Pancreas (tissue), 10 donors: ENCODE measurements around the gene PTGS2. TPM values are rescaled to one million over a fixed set of nuclear protein-coding genes. Genes with fewer than 3 reads are reported as not detected.

Experiments
- ATAC-seq, 4 donors: fragments of 200-7000 bp; cut with Tn5 transposase; one replicate each; pipeline versions ENCODE4 v1.8.0 to v1.9.1; 2020; ENCODE audit warnings: mild to moderate bottlenecking in 4 of 4, moderate library complexity in 4 of 4
- DNase-seq, 6 donors: peaks; one replicate each; pipeline ENCODE4 v3.0.0-alpha.2; 2020
- FAIRE-seq: peaks from 2 replicates; lab custom pipeline; 2012; peaks lifted over from hg19 to GRCh38; lab: Jason Lieb, UNC
- H3K27ac ChIP-seq, 4 donors: fragments of 200-600 bp; sonication (generic); 1 replicate in 3 of 4; 2 replicates in 1 of 4; pipeline versions ENCODE4 v1.5.0 to v1.8.0; 2020
- H3K27me3 ChIP-seq, 4 donors: fragments of 200-600 bp; one replicate each; pipeline ENCODE4 v1.8.0; 2021
- H3K36me3 ChIP-seq, 3 donors: fragments of 200-600 bp; sonication (generic) in 1 of 3; one replicate each; pipeline versions ENCODE4 v1.5.0 to v1.8.0; 2020 to 2021
- H3K4me1 ChIP-seq, 3 donors: fragments of 200-600 bp; one replicate each; pipeline ENCODE4 v1.8.0; 2021
- H3K4me3 ChIP-seq, 4 donors: fragments of 200-600 bp; sonication (generic) in 2 of 4; one replicate each; pipeline versions ENCODE4 v1.5.0 to v1.8.0; 2020 to 2021
- H3K9me3 ChIP-seq, 4 donors: fragments of 200-600 bp; one replicate each; pipeline ENCODE4 v1.8.0; 2021
- WGBS, 2 donors: extraction: QIAGEN DNeasy Blood & Tissue Kit; methylation state at CpG; one replicate each; pipeline ENCODE4 v1.1.7; 2013; 5-methylcytosine and 5-hydroxymethylcytosine counted together
- intact Hi-C, 3 donors: fragments of 100-400 bp; cut with DNase I; formaldehyde crosslinking; loops; one replicate each; pipeline versions ENCODE4 v1.11.1 to v1.14.2; 2022
- polyA plus RNA-seq, 2 donors: library from polyadenylated mRNA; stranded (reverse); fragments of 200-250 nt; gene quantifications; one replicate each; pipeline ENCODE4 v1.2.3, GENCODE V29; 2013
- total RNA-seq, 6 donors: library from RNA; stranded (reverse); fragmentation: NEBNext Ultra II Directional in 4 of 6; extraction: Animal tissue kit (Norgen Biotek cat#: 25700) in 4 of 6; gene quantifications; one replicate each; pipeline versions ENCODE4 v1.2.1 to v1.2.4, GENCODE V29; 2021 to 2023
- TF ChIP-seq, protein P1 (sequence below), 4 donors: fragments of 200-600 bp; sonication (generic) in 3 of 4; IDR thresholded peaks; one replicate each; pipeline versions ENCODE4 v1.5.0 to v1.8.0; 2021; ENCODE audit warnings: antibody characterized with exemption in 4 of 4
- donor health status: healthy with polysubstance abuse.
- donor health status: DM: no; HTN: no; CAD: no; lungs with moderate emphysema.
- donor health status: DM: no; HTN: no; CAD: no.
- donor health status: control.
- donor health status: control.
- donor health status: Bipolar disorder and iron deficiency.
- donor health status: DM: yes; HTN: yes; CAD: no.
- donor health status: DM: no; HTN: no; CAD: no.
- donor health status: DM: no; HTN: no; CAD: no.
- donor health status: DM: yes; HTN: yes; CAD: no.

Gene PTGS2
- total and polyA plus RNA-seq, 8 donors: 0.12 to 1.9 (median 0.47) TPM

DNA sequence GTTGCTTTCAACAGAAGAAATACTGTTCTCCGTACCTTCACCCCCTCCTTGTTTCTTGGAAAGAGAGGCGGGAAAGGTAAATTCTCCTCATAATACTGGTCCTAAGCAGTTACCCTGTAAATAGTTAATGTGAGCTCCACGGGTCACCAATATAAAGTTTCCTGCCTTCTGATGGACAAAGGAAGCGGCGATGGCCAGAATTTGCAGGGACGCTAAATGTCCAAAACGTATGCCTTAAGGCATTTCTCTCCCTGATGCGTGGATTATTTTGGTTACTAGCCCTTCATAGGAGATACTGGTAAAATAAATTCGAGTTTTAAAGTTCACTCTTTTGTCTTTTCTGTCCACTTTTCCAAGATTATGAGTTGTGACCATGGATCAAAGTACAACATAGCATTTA, 898 bp upstream of the PTGS2 start:
- H3K27ac ChIP-seq: no peak overlapping the region
- intact Hi-C loops: no loop called here

DNA sequence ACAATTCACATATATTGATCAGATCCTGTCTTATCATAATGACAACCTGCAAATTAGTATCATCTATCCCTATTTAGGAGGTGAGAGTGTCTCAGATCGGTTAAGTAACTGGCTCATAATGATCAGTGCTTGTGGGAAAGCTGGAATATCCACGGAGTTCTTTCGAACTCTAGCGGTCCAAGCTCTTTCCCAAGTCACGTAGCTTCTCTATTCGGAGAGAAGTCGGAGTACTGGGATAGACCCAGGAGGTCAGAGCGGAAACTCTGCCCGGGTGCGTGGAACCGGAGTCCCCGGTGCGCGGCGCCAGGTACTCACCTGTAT, 339 bp downstream of the PTGS2 start:
- no peak for FAIRE-seq
- no peak for DNase-seq
- ATAC-seq: no peak
- no peaks in the 10 kb centered on the region for H3K36me3 ChIP-seq
- H3K27me3 ChIP-seq: peaks cover 0 to 16% (median 2%) of the 10 kb centered on the region in 4 donors
- intact Hi-C loops: no loop called here
- H3K27ac ChIP-seq: peak overlapping the region in 2 of 4 donors; percentile 39 to 57
- TF ChIP-seq, protein P1, sequence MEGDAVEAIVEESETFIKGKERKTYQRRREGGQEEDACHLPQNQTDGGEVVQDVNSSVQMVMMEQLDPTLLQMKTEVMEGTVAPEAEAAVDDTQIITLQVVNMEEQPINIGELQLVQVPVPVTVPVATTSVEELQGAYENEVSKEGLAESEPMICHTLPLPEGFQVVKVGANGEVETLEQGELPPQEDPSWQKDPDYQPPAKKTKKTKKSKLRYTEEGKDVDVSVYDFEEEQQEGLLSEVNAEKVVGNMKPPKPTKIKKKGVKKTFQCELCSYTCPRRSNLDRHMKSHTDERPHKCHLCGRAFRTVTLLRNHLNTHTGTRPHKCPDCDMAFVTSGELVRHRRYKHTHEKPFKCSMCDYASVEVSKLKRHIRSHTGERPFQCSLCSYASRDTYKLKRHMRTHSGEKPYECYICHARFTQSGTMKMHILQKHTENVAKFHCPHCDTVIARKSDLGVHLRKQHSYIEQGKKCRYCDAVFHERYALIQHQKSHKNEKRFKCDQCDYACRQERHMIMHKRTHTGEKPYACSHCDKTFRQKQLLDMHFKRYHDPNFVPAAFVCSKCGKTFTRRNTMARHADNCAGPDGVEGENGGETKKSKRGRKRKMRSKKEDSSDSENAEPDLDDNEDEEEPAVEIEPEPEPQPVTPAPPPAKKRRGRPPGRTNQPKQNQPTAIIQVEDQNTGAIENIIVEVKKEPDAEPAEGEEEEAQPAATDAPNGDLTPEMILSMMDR (IDR thresholded peaks at IDR 0.05): no peak
- H3K4me1 ChIP-seq: no peaks in the 10 kb centered on the region
- 0 to 1% methylated on average over 15 of the region's 15 CpGs for WGBS, 2 donors
- peak overlapping the region; percentile 29 to 49 (median 38) for H3K4me3 ChIP-seq
- H3K9me3 ChIP-seq: no peaks in the 10 kb centered on the region

More for the DNA sequence above, 898 bp upstream of the PTGS2 start:
- 23 to 30% methylated on average over 9 of the region's 9 CpGs for WGBS, 2 donors
- DNase-seq (no peak), ATAC-seq (no peak), FAIRE-seq (no peak)
- Histone ChIP-seq H3K4me3 (peak overlapping the region in 3 of 4 donors; percentile 29 to 49 (median 38)), H3K27me3 (peaks cover 0 to 16% (median 2%) of the 10 kb centered on the region in 4 donors), H3K9me3 (no peaks in the 10 kb centered on the region), H3K36me3 (no peaks in the 10 kb centered on the region), H3K4me1 (no peaks in the 10 kb centered on the region)
- TF ChIP-seq, protein P1 (IDR thresholded peaks at IDR 0.05): no peak

DNA sequence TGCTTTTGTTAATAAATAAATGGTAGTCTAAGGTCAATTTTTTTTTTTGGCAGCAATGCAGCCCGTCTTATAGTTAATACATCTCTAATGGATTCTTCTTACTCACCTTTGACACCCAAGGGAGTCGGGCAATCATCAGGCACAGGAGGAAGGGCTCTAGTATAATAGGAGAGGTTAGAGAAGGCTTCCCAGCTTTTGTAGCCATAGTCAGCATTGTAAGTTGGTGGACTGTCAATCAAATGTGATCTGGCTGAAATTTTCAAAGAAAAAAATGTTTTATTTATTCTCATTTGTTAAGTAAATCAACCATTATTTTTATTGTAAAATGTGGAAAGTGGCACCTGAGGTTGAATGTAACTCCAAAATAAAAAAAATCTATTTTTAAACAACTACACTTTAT, 2.1 kb downstream of the PTGS2 start:
- FAIRE-seq: no peak
- TF ChIP-seq, protein P1 (IDR thresholded peaks at IDR 0.05): no peak
- no peaks in the 10 kb centered on the region for H3K9me3 ChIP-seq
- WGBS, 2 donors: 48 to 69% methylated on average over 2 of the region's 2 CpGs
- DNase-seq: no peak
- intact Hi-C loops: no loop called here
- H3K4me1 ChIP-seq: no peaks in the 10 kb centered on the region
- ATAC-seq: no peak
- H3K4me3 ChIP-seq: no peak overlapping the region
- H3K36me3 ChIP-seq: no peaks in the 10 kb centered on the region
- no peak overlapping the region for H3K27ac ChIP-seq
- H3K27me3 ChIP-seq: peaks cover 0 to 16% (median 2%) of the 10 kb centered on the region in 4 donors

DNA sequence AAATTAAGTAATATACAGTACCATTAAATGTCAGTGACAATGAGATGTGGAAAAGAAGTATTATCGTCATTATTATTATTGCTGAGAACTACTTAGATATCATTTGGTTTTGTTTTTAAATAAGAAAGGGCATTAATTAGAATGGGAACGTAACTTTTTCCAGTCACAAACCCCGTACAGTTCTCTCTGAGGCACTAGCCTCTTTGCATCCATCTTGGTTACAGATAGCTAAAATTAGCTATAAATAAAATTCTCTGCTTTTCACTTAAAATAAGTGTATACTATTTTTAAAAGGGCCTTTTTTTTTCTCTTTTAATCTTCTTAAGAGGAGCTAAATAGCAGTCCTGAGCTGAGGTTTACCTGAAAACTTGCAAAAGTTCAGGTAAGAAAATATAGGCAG, 7.6 kb downstream of the PTGS2 start:
- ATAC-seq: no peak
- Histone ChIP-seq H3K27me3 (peaks cover 0 to 3% (median 2%) of the 10 kb centered on the region in 4 donors), H3K9me3 (no peaks in the 10 kb centered on the region), H3K4me3 (no peak overlapping the region), H3K4me1 (no peaks in the 10 kb centered on the region), H3K27ac (no peak overlapping the region), H3K36me3 (no peaks in the 10 kb centered on the region)
- TF ChIP-seq, protein P1 (IDR thresholded peaks at IDR 0.05): no peak
- no peak for DNase-seq
- no peak for FAIRE-seq
- intact Hi-C loops: no loop called here
- WGBS, 2 donors: 80 to 94% methylated on average over 3 of the region's 3 CpGs

DNA sequence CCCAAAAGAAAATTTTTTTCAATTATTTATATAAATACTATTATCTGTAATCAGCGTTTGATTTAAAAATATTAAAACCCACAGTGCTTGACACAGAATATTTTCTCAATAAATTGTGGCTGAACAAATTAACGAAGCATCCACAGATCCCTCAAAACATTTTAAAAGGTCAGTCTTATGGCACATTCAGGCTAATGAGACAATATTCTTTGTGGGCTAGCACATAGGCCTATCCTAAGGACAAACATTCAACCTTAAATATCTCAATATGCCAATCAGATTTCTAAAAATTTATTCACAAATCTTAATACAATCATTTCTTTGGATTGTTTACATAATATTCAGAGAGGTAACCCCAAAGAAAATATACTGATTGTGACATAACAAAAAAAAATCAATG, 8.1 kb downstream of the PTGS2 start:
- intact Hi-C loops: no loop called here
- FAIRE-seq (no peak), ATAC-seq (no peak), DNase-seq (no peak)
- H3K4me3 ChIP-seq: no peak overlapping the region
- no peaks in the 10 kb centered on the region for H3K36me3 ChIP-seq
- 50 to 71% methylated on average over 2 of the region's 2 CpGs for WGBS, 2 donors
- no peaks in the 10 kb centered on the region for H3K4me1 ChIP-seq
- TF ChIP-seq, protein P1 (IDR thresholded peaks at IDR 0.05): no peak
- no peak overlapping the region for H3K27ac ChIP-seq
- H3K9me3 ChIP-seq: no peaks in the 10 kb centered on the region
- peaks cover 0 to 3% (median under 1%) of the 10 kb centered on the region in 4 donors for H3K27me3 ChIP-seq
